ENCODE measurements around the gene ETDB.

ETDB gene

GRCh38 chrX:135087867-135088266 lies 32.5 kb downstream of the ETDB start:
- TF ChIP-seq TAF1 (IDR thresholded peaks at IDR 0.05; ENCODE audit: borderline replicate concordance, insufficient read depth, low read length) (no peak), FOXP2 (optimal IDR thresholded peaks at IDR 0.05; ENCODE audit: borderline replicate concordance, extremely low read depth, extremely low read length, insufficient read depth) (no peak), POLR2AphosphoS5 (IDR thresholded peaks at IDR 0.05; ENCODE audit: low read depth, low read length) (no peak), SIN3A (IDR thresholded peaks at IDR 0.05; ENCODE audit: borderline replicate concordance, insufficient read depth, low read length) (no peak)
- TF ChIP-seq, protein P1, sequence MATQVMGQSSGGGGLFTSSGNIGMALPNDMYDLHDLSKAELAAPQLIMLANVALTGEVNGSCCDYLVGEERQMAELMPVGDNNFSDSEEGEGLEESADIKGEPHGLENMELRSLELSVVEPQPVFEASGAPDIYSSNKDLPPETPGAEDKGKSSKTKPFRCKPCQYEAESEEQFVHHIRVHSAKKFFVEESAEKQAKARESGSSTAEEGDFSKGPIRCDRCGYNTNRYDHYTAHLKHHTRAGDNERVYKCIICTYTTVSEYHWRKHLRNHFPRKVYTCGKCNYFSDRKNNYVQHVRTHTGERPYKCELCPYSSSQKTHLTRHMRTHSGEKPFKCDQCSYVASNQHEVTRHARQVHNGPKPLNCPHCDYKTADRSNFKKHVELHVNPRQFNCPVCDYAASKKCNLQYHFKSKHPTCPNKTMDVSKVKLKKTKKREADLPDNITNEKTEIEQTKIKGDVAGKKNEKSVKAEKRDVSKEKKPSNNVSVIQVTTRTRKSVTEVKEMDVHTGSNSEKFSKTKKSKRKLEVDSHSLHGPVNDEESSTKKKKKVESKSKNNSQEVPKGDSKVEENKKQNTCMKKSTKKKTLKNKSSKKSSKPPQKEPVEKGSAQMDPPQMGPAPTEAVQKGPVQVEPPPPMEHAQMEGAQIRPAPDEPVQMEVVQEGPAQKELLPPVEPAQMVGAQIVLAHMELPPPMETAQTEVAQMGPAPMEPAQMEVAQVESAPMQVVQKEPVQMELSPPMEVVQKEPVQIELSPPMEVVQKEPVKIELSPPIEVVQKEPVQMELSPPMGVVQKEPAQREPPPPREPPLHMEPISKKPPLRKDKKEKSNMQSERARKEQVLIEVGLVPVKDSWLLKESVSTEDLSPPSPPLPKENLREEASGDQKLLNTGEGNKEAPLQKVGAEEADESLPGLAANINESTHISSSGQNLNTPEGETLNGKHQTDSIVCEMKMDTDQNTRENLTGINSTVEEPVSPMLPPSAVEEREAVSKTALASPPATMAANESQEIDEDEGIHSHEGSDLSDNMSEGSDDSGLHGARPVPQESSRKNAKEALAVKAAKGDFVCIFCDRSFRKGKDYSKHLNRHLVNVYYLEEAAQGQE (IDR thresholded peaks at IDR 0.05; ENCODE audit: insufficient read depth in 1 of 2, low read depth in 2 of 2, low read length in 2 of 2), result no peak

GRCh38 chrX:135086197-135086854 lies 34.0 kb downstream of the ETDB start:
- no peak for TF ChIP-seq TAF1 (IDR thresholded peaks at IDR 0.05; ENCODE audit: borderline replicate concordance, insufficient read depth, low read length)
- TF ChIP-seq SIN3A (IDR thresholded peaks at IDR 0.05; ENCODE audit: borderline replicate concordance, insufficient read depth, low read length), result no peak
- TF ChIP-seq, protein P1 (IDR thresholded peaks at IDR 0.05; ENCODE audit: insufficient read depth in 1 of 2, low read depth in 2 of 2, low read length in 2 of 2), result no peak
- no peak for TF ChIP-seq POLR2AphosphoS5 (IDR thresholded peaks at IDR 0.05; ENCODE audit: low read depth, low read length)

- no peak for TF ChIP-seq TAF1 (IDR thresholded peaks at IDR 0.05; ENCODE audit: borderline replicate concordance, insufficient read depth, low read length)
- no peak for TF ChIP-seq POLR2AphosphoS5 (IDR thresholded peaks at IDR 0.05; ENCODE audit: low read depth, low read length)
- TF ChIP-seq FOXP2 (optimal IDR thresholded peaks at IDR 0.05; ENCODE audit: borderline replicate concordance, extremely low read depth, extremely low read length, insufficient read depth), result no peak
- TF ChIP-seq SIN3A (IDR thresholded peaks at IDR 0.05; ENCODE audit: borderline replicate concordance, insufficient read depth, low read length), result no peak
- TF ChIP-seq, protein P1 (IDR thresholded peaks at IDR 0.05; ENCODE audit: insufficient read depth in 1 of 2, low read depth in 2 of 2, low read length in 2 of 2), result no peak
Measured at GRCh38 chrX:135081693-135082404, 38.5 kb downstream of the ETDB start.

Data from PFSK-1 (cell line).